ENCODE measurements around the gene NUCB2.
A peak's percentile ranks its signal among the peaks of the same experiment; 100 is the strongest.

NUCB2 gene

DNA sequence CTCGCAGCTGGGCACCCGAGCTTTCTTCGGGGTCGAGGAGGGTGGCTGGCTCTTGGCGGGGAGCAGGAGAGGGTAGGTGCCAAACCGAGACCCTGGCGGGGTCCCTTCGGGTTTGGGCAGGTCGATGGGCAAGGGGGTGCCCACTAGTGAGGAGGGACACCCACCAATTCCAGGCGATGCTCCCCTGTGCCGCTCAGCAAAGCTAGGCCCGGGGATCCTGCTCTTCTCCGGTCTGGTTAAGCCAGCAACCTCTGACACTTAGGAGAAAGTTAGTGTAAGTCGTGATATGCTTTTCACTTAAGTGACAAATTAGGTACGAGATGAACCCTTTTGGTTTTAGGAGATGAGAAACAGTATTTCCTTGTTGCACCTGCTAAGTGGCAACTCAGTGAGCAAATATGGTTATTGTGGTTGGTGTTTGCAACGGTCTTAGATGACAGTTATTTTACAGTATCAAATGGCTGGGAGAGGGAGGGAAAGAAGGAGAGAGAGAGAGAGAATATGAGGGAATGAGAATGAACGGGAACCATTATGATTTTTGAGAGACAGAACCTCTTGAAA lies 565 bp downstream of the NUCB2 start:
- H3K4me3 ChIP-seq (replicated peaks; ENCODE audit: insufficient read depth, low read length): peak overlapping the region; percentile 82
- DNase-seq (ENCODE audit: low read depth in 1 of 2, low spot score in 1 of 2): peak; percentile 47 to 78
- no peaks in the 10 kb centered on the region for H3K27me3 ChIP-seq (ENCODE audit: insufficient read depth, poor library complexity, severe bottlenecking)
- peak overlapping the region; percentile 99 for H3K27ac ChIP-seq (replicated peaks)
- no peak for TF ChIP-seq SPI1 (IDR thresholded peaks at IDR 0.05; ENCODE audit: borderline replicate concordance, low read depth)
- TF ChIP-seq, protein P1, sequence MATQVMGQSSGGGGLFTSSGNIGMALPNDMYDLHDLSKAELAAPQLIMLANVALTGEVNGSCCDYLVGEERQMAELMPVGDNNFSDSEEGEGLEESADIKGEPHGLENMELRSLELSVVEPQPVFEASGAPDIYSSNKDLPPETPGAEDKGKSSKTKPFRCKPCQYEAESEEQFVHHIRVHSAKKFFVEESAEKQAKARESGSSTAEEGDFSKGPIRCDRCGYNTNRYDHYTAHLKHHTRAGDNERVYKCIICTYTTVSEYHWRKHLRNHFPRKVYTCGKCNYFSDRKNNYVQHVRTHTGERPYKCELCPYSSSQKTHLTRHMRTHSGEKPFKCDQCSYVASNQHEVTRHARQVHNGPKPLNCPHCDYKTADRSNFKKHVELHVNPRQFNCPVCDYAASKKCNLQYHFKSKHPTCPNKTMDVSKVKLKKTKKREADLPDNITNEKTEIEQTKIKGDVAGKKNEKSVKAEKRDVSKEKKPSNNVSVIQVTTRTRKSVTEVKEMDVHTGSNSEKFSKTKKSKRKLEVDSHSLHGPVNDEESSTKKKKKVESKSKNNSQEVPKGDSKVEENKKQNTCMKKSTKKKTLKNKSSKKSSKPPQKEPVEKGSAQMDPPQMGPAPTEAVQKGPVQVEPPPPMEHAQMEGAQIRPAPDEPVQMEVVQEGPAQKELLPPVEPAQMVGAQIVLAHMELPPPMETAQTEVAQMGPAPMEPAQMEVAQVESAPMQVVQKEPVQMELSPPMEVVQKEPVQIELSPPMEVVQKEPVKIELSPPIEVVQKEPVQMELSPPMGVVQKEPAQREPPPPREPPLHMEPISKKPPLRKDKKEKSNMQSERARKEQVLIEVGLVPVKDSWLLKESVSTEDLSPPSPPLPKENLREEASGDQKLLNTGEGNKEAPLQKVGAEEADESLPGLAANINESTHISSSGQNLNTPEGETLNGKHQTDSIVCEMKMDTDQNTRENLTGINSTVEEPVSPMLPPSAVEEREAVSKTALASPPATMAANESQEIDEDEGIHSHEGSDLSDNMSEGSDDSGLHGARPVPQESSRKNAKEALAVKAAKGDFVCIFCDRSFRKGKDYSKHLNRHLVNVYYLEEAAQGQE (IDR thresholded peaks at IDR 0.05; ENCODE audit: insufficient replicate concordance, low read depth): no peak
- TF ChIP-seq CTCF (IDR thresholded peaks at IDR 0.05; ENCODE audit: insufficient read depth, low read length): no peak
- peak; percentile 83 for TF ChIP-seq POLR2AphosphoS5 (IDR thresholded peaks at IDR 0.05; ENCODE audit: low read depth)
- TF ChIP-seq GABPA (IDR thresholded peaks at IDR 0.05; ENCODE audit: low read depth): peak; percentile 30; the same call in 1 of the 2 replicates

- Histone ChIP-seq H3K4me3 (replicated peaks; ENCODE audit: insufficient read depth, low read length) (no peak overlapping the region), H3K27ac (replicated peaks) (peak overlapping the region; percentile 99), H3K27me3 (ENCODE audit: insufficient read depth, poor library complexity, severe bottlenecking) (no peaks in the 10 kb centered on the region)
- peak in 1 of 2 experiments; percentile 49 for DNase-seq (ENCODE audit: low read depth in 1 of 2, low spot score in 1 of 2)
- TF ChIP-seq SPI1 (IDR thresholded peaks at IDR 0.05; ENCODE audit: borderline replicate concordance, low read depth): no peak
- TF ChIP-seq, protein P1 (IDR thresholded peaks at IDR 0.05; ENCODE audit: insufficient replicate concordance, low read depth): no peak
- TF ChIP-seq CTCF (IDR thresholded peaks at IDR 0.05; ENCODE audit: insufficient read depth, low read length): no peak
- TF ChIP-seq GABPA (IDR thresholded peaks at IDR 0.05; ENCODE audit: low read depth): no peak
- TF ChIP-seq POLR2AphosphoS5 (IDR thresholded peaks at IDR 0.05; ENCODE audit: low read depth): peak; percentile 42; the same call in 1 of the 2 replicates
Measured at GRCh38 chr11:17280494-17281127, 4.1 kb downstream of the NUCB2 start.

GRCh38 chr11:17286332-17286731 lies 9.8 kb downstream of the NUCB2 start:
- H3K27ac ChIP-seq (replicated peaks): 0 out of 2 replicates have a peak overlapping the region, but pooled peaks have one; percentile 1
- H3K4me3 ChIP-seq (replicated peaks; ENCODE audit: insufficient read depth, low read length): no peak overlapping the region
- TF ChIP-seq, protein P1 (IDR thresholded peaks at IDR 0.05; ENCODE audit: insufficient replicate concordance, low read depth): no peak
- TF ChIP-seq POLR2AphosphoS5 (IDR thresholded peaks at IDR 0.05; ENCODE audit: low read depth): no peak
- TF ChIP-seq GABPA (IDR thresholded peaks at IDR 0.05; ENCODE audit: low read depth): no peak
- TF ChIP-seq CTCF (IDR thresholded peaks at IDR 0.05; ENCODE audit: insufficient read depth, low read length): no peak
- TF ChIP-seq SPI1 (IDR thresholded peaks at IDR 0.05; ENCODE audit: borderline replicate concordance, low read depth): no peak
- no peak for DNase-seq (ENCODE audit: low read depth in 1 of 2, low spot score in 1 of 2)
- no peaks in the 10 kb centered on the region for H3K27me3 ChIP-seq (ENCODE audit: insufficient read depth, poor library complexity, severe bottlenecking)
